Upper lobe of left lung (tissue), 4 donors: ENCODE results near the gene ARHGEF1.

ENCODE experiments used
- POLR2A ChIP-seq, 4 donors: fragments of 450-650 bp; IDR thresholded peaks; one replicate each; pipeline ENCODE4 v1.5.1; 2016 to 2017; ENCODE audit warnings: antibody characterized with exemption in 4 of 4, mild to moderate bottlenecking in 2 of 4
- TF ChIP-seq, protein P1 (sequence below), 6 experiments: fragments of 450-650 bp in 4 of 6; fragments of 200-600 bp in 2 of 6; sonication (generic) in 2 of 6; IDR thresholded peaks; one replicate each; pipeline ENCODE4 v1.5.1; 2016 to 2019; ENCODE audit warnings: antibody characterized with exemption in 6 of 6

DNA sequence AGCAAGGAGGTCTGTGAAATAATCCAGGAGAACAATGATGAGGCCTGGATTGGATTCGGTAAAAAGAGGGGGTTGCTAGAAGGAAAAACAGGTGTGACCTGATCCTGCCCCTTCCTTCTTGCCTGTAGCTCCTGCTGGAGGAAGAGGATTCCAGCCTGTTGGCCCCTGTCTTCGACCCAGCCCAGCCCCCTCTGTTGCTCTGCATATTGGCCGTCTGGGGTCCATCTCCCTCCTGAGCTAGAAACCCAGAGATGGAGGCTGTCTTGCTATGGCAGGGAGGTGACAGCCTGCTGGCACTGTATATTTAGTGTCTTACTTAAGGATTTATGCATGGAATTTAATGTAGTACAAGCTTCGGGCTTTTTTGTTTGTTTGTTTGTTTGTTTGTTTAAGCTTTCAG lies 31.5 kb upstream of the ARHGEF1 start:
- TF ChIP-seq POLR2A (IDR thresholded peaks at IDR 0.05) = no peak
- TF ChIP-seq, protein P1, sequence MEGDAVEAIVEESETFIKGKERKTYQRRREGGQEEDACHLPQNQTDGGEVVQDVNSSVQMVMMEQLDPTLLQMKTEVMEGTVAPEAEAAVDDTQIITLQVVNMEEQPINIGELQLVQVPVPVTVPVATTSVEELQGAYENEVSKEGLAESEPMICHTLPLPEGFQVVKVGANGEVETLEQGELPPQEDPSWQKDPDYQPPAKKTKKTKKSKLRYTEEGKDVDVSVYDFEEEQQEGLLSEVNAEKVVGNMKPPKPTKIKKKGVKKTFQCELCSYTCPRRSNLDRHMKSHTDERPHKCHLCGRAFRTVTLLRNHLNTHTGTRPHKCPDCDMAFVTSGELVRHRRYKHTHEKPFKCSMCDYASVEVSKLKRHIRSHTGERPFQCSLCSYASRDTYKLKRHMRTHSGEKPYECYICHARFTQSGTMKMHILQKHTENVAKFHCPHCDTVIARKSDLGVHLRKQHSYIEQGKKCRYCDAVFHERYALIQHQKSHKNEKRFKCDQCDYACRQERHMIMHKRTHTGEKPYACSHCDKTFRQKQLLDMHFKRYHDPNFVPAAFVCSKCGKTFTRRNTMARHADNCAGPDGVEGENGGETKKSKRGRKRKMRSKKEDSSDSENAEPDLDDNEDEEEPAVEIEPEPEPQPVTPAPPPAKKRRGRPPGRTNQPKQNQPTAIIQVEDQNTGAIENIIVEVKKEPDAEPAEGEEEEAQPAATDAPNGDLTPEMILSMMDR (IDR thresholded peaks at IDR 0.05) = no peak
